GM10847 (cell line): ENCODE data around the gene FRMD4B.

ENCODE experiments used
- POLR2A ChIP-seq: IDR thresholded peaks from 2 replicates; pipeline ENCODE4 v1.6.1; 2011; ENCODE audit not compliant: insufficient read length; ENCODE audit errors: extremely low read depth

The FRMD4B gene

GRCh38 chr3:69385723-69386555 lies at the start of gene FRMD4B:
Gene FRMD4B (minus strand): TSS chr3:69386088. CDS start chr3:69385989, 99 bp downstream.
- TF ChIP-seq POLR2A: no peak

GRCh38 chr3:69433969-69434325 lies 48.1 kb upstream of the FRMD4B start:
- TF ChIP-seq POLR2A: no peak

DNA sequence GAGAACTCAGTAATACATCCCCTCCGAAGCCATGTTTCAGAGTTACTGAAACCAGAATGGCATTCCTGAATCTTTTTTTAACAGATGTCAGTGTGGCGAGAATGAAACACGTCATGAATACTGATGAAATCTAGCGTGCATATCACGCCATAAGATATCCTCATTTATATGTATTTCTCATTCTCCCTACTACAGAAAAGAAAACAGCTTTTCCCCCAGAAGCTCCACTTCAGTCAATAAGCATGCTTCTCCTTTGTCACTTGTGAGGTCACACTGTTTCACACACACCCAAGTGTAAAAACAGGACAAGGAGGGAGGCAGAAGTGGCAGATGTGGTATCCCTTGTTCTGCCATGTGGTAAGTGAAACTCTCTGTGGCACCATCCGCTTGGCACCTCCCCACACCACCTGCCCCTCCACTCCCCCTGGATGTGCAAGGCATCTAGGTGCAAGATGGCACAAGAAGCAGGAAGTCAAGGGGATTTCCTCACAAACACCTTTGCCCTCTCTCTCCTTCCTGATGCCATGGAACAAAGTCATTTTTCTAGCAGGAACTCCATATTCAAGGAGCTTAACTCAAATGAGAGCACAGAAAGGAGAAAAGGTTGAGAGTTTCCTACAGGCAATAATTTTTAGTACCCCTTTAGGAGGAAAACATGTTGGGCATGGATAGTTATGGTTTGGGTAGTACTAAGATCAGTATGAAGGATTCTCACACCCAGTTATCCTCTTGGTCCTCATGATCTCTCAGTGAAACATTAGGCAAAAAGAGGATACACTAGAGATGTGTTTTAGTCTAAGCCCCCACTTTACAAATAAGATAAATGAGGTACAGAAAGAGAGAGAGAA lies 47.5 kb upstream of the FRMD4B start:
- TF ChIP-seq POLR2A: no peak

- no peak for TF ChIP-seq POLR2A
Measured at GRCh38 chr3:69428657-69429255, 42.9 kb upstream of the FRMD4B start.

DNA sequence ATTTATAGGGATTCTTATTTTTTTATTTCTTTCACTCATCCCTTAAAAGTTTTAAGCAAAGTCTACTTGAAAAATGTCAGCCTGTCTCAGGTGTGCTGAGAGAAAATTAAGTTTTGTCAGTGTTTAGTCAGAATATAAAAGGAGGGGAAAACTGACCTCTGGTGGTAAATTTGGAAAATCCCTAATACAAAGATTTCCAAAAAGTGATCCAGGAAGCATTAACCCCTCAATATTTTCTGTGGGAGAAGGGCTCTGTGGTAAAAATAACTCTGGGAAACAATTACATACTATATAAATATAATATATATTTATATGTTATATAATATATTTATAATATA lies 41.0 kb upstream of the FRMD4B start:
- no peak for TF ChIP-seq POLR2A

DNA sequence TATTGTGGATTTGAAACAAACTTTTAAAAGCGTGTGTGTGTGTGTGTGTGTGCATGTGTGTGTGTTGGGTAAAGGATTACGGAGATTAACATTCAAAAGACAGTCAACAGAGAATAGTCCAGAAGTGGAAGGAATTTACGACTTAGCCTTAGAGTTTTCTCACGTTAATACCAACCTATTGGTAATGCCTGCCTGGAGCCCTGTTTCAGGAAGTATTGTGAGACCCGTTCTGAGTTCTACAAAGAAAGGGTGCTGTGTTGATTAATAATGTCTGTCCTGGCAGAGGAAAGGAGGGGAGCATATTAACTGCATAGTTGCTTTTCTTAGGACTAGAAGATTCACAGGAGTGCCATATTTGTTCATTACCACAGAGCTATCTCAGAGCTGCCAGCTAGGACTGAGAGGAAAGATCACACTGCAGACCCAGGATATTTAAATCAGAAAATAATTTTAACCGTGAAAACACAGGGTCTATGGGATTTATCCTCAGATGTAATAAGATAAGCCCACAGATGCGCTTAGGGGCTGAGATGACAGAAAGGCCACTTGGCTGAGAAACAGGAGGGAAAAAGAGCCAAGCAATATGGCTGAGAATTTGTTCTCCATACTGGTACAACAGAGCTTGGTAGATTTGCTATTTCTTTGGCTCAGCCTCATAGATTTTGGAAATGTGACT lies 40.5 kb upstream of the FRMD4B start:
- no peak for TF ChIP-seq POLR2A

- no peak for TF ChIP-seq POLR2A
Measured at GRCh38 chr3:69425249-69425648, 39.4 kb upstream of the FRMD4B start.

DNA sequence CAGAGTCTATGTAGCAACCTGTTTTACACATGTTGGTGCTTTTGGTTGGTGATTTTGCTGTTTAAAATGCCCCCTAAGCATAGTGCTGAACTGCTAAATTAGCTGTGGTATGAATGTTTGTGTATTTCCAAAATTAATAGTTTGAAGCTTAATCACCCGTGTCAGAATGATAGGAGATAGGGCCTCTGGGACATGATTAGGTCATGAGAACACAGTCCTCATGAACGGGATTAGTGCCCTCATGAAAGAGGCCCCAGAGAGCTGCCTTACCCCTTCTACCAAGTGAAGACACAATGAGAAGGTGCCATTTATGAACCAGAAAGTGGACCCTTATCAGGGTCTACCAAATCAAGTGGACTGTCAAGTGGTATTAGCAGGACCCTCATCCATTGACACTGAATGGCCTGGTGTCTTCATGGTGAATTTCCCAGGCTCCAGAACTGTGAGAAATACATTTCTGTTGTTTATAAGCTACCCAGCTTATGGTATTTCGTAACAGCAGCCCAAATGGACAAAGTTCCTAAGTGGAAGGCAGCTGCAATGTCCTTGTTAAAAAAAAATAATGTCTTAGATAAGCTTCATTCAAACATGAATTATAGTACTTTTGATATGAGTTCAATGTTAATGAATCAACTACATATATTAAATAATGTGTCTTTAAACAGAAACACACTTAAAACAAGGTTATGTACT lies 37.7 kb upstream of the FRMD4B start:
- no peak for TF ChIP-seq POLR2A

DNA sequence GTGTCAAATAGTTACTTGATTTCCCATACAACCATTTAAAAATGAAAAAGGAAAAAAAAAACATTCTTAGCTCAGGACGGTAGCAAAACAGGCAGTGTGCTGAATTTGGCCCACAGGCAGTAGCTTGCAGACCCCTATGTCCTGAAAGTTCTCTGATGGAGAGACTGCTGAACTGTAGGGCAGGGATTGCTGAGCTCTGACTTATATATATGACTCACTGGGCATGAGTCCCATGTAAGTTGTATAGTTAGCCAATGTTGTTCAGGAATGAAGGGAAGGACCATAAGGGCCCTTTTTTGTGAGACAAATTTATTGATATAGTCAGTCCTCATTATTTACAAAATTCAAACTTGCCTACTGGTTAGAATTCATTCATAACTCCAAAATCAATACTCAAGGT lies 36.9 kb upstream of the FRMD4B start:
- TF ChIP-seq POLR2A: no peak

- no peak for TF ChIP-seq POLR2A
Measured at GRCh38 chr3:69420781-69421520, 35.1 kb upstream of the FRMD4B start.

DNA sequence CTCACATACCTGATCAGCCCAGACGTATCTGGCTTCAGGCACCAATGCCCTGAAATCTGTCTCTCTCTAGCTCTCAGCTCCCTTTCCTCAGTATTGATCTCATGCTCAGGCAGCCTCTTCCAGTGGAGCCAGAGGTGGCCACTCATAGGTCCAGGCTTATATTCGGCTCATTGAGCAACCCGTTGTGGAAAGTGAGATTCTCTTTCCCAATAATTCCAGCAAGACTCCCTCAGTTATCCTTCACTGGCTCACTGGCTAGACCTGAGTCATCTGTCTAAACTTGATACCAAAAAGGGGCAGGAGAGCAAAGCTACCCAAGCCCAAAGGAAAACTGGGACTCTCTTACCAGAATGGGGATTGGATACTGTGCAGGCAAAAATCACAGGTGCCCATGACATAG lies 33.4 kb upstream of the FRMD4B start:
- TF ChIP-seq POLR2A: no peak

DNA sequence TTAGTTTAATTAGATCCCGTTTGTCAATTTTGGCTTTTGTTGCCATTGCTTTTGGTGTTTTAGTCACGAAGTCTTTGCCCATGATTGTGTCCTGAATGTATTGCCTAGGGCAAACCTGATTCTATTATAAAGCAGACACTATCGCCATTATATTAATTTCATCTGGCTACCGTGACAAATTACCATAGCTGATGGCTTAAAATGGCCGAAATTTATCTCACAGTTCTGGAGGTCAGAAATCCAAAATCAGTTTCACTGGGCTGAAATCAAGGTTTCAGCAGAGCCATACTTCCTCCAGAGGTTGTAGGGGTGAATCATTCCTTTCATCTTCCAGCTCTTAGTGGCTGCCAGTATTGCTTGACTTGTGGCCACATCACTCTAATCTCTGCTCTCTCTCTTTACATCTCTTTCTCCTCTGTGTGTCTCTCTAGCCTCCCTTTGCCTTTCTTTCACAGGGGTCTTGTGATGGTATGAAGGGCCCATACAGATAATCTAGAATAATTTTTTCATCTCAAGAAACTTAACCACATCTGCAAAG lies 31.7 kb upstream of the FRMD4B start:
- TF ChIP-seq POLR2A: no peak

DNA sequence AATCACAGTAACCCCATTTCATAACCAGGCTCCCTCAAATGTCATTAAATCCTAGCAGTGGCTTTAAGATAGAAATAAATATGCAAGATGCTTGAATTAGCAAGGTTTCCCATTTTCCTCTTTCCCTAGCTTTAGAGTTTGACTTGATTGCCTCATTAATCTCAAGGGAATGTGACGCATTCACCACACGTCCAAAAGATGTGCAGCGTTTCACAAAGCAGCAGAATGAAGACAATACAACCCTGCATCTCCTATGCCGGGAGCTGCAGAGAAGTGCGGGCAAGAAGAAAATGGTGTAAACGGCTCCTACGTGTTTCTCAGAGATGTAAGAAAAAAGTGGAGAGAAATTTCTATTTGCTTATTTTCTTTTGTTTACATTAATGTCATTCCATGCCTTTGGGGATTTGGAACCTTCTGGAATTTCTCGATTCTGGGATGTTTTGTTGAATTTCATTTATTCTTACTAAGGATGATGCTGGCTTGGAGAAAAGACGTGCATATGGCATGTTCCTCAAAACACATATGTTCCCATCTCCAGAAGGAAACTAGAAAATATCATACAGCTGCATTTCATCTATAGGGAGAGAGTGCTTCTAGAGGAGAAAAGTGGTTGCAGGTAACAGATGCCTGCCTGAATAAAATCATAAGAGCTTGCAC lies 27.8 kb upstream of the FRMD4B start:
- no peak for TF ChIP-seq POLR2A

DNA sequence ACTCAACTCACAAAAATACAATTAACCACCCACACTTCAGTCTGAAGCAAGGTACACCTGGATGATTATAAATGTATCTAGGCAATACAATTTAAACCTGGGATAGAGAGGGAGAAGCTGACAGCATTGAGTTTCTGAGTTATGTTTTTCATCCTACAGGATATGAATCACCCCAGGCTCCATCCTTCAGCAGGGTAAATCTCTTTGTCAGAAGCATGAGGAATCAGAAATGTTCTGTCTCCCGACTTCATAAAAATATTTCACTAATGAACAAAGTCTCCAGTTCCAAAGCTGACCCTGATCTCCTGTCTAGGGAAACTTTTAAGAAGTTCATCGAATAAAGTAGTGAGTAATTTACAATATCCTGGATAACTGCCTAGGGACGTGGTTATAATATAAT lies 25.5 kb upstream of the FRMD4B start:
- no peak for TF ChIP-seq POLR2A

GRCh38 chr3:69410301-69410700 lies 24.4 kb upstream of the FRMD4B start:
- TF ChIP-seq POLR2A: no peak
